Measurements from ENCODE around the gene PITRM1.

PITRM1 gene

DNA sequence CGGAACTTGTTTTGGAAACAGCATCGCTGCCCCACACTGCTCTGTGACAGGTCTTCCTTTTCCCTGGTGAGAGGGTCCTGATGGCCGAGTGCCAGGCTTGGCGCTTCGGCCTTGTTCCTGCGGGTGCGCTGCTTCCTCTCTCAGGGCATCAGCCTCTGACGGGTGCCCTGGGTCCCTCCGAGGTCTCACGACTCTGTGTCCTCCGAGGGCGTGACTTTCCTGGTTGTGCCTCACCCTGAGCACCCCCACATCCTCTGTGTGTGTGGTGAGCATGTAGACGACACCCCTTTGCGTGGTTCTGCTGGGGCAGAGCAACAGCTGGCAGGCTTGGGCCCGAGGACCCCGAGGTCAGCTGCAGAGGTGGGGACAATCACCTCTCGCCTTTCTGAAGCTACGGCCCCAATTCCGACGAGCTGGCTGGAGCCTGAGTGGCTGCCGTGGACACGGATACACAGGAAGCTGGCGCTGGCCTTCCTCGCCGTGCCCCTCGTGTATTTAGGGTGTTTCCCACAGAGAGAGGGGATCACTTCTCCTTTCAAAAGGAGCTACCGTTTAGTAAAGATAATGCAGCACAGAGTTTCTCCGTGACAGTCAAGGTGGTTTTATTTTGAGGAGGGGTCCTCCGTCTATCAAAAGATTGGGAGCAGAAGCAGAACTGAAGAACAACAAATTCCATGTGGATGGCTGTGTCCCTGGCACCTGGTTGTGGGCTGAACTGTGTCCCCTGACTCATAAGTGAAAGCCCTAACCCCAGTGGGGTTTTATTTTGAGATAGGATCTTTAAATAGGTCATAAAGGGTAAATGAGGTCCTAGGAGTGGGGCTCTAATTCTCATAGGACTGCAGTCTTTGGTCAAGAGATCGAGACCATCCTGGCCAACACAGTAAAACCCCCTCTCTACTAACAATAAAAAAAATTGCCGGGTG lies 36.2 kb upstream of the PITRM1 start:
- DNase-seq, result no peak
- Mint-ChIP-seq H3K27me3 (ENCODE audit: low read depth, poor library complexity) (peaks cover 18% of the 10 kb centered on the region), H3K4me1 (peaks cover 63% of the 10 kb centered on the region), H3K27ac (no peak overlapping the region), H3K9me3 (no peaks in the 10 kb centered on the region), H3K4me3 (no peak overlapping the region), H3K36me3 (ENCODE audit: low read depth) (no peaks in the 10 kb centered on the region)
- TF ChIP-seq, protein P1, sequence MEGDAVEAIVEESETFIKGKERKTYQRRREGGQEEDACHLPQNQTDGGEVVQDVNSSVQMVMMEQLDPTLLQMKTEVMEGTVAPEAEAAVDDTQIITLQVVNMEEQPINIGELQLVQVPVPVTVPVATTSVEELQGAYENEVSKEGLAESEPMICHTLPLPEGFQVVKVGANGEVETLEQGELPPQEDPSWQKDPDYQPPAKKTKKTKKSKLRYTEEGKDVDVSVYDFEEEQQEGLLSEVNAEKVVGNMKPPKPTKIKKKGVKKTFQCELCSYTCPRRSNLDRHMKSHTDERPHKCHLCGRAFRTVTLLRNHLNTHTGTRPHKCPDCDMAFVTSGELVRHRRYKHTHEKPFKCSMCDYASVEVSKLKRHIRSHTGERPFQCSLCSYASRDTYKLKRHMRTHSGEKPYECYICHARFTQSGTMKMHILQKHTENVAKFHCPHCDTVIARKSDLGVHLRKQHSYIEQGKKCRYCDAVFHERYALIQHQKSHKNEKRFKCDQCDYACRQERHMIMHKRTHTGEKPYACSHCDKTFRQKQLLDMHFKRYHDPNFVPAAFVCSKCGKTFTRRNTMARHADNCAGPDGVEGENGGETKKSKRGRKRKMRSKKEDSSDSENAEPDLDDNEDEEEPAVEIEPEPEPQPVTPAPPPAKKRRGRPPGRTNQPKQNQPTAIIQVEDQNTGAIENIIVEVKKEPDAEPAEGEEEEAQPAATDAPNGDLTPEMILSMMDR (IDR thresholded peaks at IDR 0.05), result no peak

DNA sequence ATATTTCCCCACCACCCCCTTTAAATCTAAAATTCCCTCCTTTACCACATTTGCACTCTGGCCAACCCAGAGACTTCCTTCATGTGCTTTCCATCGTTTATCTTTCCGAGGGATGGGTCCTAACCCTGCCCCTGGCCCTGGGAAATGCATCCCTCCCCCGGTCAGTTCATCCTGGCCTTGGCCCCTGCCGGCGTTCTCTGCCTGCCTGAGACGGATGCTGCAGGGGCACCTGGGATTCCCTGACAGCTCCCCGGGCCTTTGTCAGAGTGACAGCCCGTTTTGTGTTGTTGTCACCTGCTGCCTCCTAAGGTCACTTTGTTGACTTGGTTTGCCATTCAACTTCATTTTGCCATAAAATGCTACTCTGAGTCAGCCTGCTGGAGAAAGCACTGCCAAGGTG lies 34.8 kb upstream of the PITRM1 start:
- Mint-ChIP-seq H3K9me3 (no peaks in the 10 kb centered on the region), H3K36me3 (ENCODE audit: low read depth) (no peaks in the 10 kb centered on the region), H3K27ac (no peak overlapping the region), H3K4me3 (no peak overlapping the region), H3K27me3 (ENCODE audit: low read depth, poor library complexity) (peaks cover 18% of the 10 kb centered on the region), H3K4me1 (peaks cover 63% of the 10 kb centered on the region)
- TF ChIP-seq, protein P1 (IDR thresholded peaks at IDR 0.05), result no peak
- no peak for DNase-seq

DNA sequence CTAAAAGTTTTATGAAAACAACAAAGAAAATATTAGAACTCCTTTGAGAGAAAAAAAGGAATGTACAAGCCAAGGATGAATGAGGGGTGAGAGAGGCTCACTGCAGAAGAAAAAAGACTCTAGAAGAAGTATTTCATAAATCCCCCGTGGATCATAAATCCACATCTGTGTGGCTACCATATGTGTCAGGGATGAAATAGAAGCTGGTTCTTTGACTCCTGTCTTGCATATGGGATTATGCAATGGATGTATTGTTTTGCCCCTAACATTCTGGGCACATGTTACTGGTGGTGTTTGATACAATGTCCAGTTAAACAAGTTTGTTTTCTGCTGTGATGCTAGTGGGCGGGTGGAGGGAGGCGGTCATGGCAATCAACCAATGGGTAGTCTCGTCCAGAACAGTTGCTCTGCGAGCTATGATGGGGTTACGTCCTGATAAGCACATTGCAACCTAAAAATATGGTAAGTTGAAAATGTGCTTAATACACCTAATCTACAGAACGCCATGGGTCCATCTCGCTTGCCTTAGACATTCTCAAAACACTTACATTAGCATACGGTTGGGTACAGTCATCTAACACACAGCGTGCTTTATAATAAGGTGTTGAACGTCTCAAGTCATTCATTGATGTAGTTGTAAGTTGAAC lies 34.1 kb upstream of the PITRM1 start:
- H3K4me3 Mint-ChIP-seq, result no peak overlapping the region
- H3K36me3 Mint-ChIP-seq (ENCODE audit: low read depth), result no peaks in the 10 kb centered on the region
- no peaks in the 10 kb centered on the region for H3K9me3 Mint-ChIP-seq
- peaks cover 22% of the 10 kb centered on the region for H3K27me3 Mint-ChIP-seq (ENCODE audit: low read depth, poor library complexity)
- H3K27ac Mint-ChIP-seq, result no peak overlapping the region
- no peak for DNase-seq
- peaks cover 70% of the 10 kb centered on the region for H3K4me1 Mint-ChIP-seq
- TF ChIP-seq, protein P1 (IDR thresholded peaks at IDR 0.05), result no peak

DNA sequence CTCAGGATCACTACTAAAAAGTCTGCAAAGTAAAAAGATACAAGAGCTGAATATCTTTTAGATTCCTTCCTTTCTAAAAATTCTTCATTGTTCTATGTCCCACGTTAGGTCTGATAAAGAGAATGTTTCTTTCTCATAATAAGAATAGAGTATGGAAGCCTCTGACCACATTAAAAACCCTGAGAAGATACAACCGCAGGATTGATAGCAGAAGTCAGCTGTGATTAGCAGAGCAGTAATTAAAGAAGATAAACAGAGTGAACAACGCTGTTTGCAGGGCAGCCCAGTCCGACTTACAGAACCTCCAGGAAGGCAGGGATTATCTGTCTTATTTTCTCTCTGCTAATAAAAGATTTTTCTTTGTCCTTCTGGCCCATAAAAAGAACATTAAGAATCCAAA lies 31.4 kb upstream of the PITRM1 start:
- no peak for DNase-seq
- TF ChIP-seq, protein P1 (IDR thresholded peaks at IDR 0.05), result no peak
- no peaks in the 10 kb centered on the region for H3K36me3 Mint-ChIP-seq (ENCODE audit: low read depth)
- H3K4me1 Mint-ChIP-seq, result peaks cover 79% of the 10 kb centered on the region
- H3K4me3 Mint-ChIP-seq, result no peak overlapping the region
- no peaks in the 10 kb centered on the region for H3K9me3 Mint-ChIP-seq
- peaks cover 23% of the 10 kb centered on the region for H3K27me3 Mint-ChIP-seq (ENCODE audit: low read depth, poor library complexity)
- no peak overlapping the region for H3K27ac Mint-ChIP-seq

DNA sequence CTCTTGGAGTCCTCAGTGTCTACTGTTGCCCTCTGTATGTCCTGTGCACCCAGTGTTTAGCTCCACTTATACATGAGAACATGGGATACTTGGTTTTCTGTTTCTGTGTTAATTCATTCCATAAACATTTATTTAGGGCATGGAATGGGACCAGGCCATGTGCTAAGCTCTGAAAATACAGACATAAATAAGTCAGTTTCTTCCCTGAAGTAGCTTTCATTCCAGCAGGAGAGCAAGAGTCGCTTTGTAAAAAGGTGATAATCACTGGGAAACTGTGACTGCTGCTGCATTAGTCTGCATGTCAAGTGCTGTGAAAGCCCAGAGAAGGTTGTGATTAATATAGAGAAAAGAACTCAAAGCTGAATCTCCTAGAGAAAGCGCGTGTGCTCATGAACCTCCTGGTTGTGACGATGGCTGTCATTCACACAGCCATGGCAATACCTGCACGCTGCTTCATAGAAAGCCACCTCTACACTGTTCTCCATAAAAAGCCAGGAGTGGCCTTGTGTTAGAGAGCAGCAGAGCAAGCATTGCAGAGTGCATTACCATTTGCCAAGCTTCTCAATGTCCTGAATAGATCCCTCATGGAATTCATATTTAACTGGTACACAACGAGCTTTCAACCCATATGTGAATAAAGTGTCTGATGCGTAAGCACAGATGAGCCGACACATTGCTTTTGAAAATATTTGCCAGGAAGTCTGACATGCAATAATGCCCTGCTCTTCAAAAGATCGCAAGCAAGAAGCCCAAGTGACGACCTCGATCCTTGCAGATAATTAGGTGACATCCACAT lies 30.6 kb upstream of the PITRM1 start:
- TF ChIP-seq, protein P1 (IDR thresholded peaks at IDR 0.05), result no peak
- Mint-ChIP-seq H3K27ac (no peak overlapping the region), H3K4me1 (peaks cover 79% of the 10 kb centered on the region), H3K9me3 (no peaks in the 10 kb centered on the region), H3K36me3 (ENCODE audit: low read depth) (no peaks in the 10 kb centered on the region), H3K4me3 (no peak overlapping the region), H3K27me3 (ENCODE audit: low read depth, poor library complexity) (peaks cover 21% of the 10 kb centered on the region)
- DNase-seq, result no peak

Data from nephron progenitor cell (in vitro differentiated cells).